Right atrium auricular region (tissue), 2 donors: ENCODE results near the gene ORAI1. TPM values are rescaled to one million over a fixed set of nuclear protein-coding genes. Genes with fewer than 3 reads are reported as not detected.

Experiments used
- DNase-seq: peaks from one replicate; pipeline ENCODE4 v3.0.0-alpha.2; 2019; ENCODE audit warnings: low spot score
- H3K27ac ChIP-seq, 2 donors: fragments of 200-600 bp; sonication (generic); 1 replicate in 1 of 2; 2 replicates in 1 of 2; pipeline ENCODE4 v1.5.1; 2016 to 2019
- H3K27me3 ChIP-seq, 2 donors: fragments of 200-600 bp; sonication (generic); one replicate each; pipeline versions ENCODE4 v1.5.1 to v1.6.0; 2017 to 2019
- H3K36me3 ChIP-seq: fragments of 200-600 bp; sonication (generic); one replicate; pipeline ENCODE4 v1.5.1; 2016
- H3K4me1 ChIP-seq, 2 donors: fragments of 200-600 bp; sonication (generic); one replicate each; pipeline versions ENCODE4 v1.5.1 to v1.6.0; 2017 to 2019
- H3K4me3 ChIP-seq, 2 donors: fragments of 200-600 bp; sonication (generic); 1 replicate in 1 of 2; 2 replicates in 1 of 2; pipeline ENCODE4 v1.5.1; 2017 to 2019; ENCODE audit warnings: mild to moderate bottlenecking in 1 of 2, moderate library complexity in 1 of 2
- H3K9me3 ChIP-seq, 2 donors: fragments of 200-600 bp; sonication (generic); one replicate each; pipeline ENCODE4 v1.5.1; 2019
- CTCF ChIP-seq, 2 donors: fragments of 200-600 bp; sonication (generic); IDR thresholded peaks; one replicate each; pipeline ENCODE4 v1.5.1; 2019; ENCODE audit warnings: antibody characterized with exemption in 2 of 2
- total RNA-seq, 2 donors: library from RNA; depleted of rRNA; stranded (reverse); fragments of >200 nt; gene quantifications; one replicate each; pipeline ENCODE4 v1.1.0, GENCODE V29; 2016

The ORAI1 gene
- total RNA-seq, 2 donors from 2014 or later = 6.8 to 8.3 TPM

GRCh38 chr12:121649819-121650353, 23.6 kb downstream of the ORAI1 start:
- no peak for DNase-seq
- Histone ChIP-seq H3K36me3 (no peaks in the 10 kb centered on the region), H3K4me1 (no peaks in the 10 kb centered on the region), H3K9me3 (no peaks in the 10 kb centered on the region), H3K27ac (no peak overlapping the region), H3K4me3 (no peak overlapping the region), H3K27me3 (no peaks in the 10 kb centered on the region)
- TF ChIP-seq CTCF (IDR thresholded peaks at IDR 0.05) = no peak

GRCh38 chr12:121651320-121651719, 25.0 kb downstream of the ORAI1 start:
- no peaks in the 10 kb centered on the region for H3K9me3 ChIP-seq
- no peak overlapping the region for H3K4me3 ChIP-seq
- DNase-seq = no peak
- no peak for TF ChIP-seq CTCF (IDR thresholded peaks at IDR 0.05)
- H3K4me1 ChIP-seq = no peaks in the 10 kb centered on the region
- H3K27me3 ChIP-seq = no peaks in the 10 kb centered on the region
- H3K27ac ChIP-seq = no peak overlapping the region
- no peaks in the 10 kb centered on the region for H3K36me3 ChIP-seq

- Histone ChIP-seq H3K27ac (no peak overlapping the region), H3K4me1 (no peaks in the 10 kb centered on the region), H3K9me3 (no peaks in the 10 kb centered on the region), H3K36me3 (no peaks in the 10 kb centered on the region), H3K27me3 (no peaks in the 10 kb centered on the region), H3K4me3 (no peak overlapping the region)
- no peak for TF ChIP-seq CTCF (IDR thresholded peaks at IDR 0.05)
- no peak for DNase-seq
Observed at GRCh38 chr12:121652767-121653497, 26.6 kb downstream of the ORAI1 start.

- TF ChIP-seq CTCF (IDR thresholded peaks at IDR 0.05) = no peak
- no peaks in the 10 kb centered on the region for H3K4me1 ChIP-seq
- H3K36me3 ChIP-seq = no peaks in the 10 kb centered on the region
- H3K27ac ChIP-seq = no peak overlapping the region
- H3K27me3 ChIP-seq = no peaks in the 10 kb centered on the region
- no peak for DNase-seq
- no peak overlapping the region for H3K4me3 ChIP-seq
- H3K9me3 ChIP-seq = no peaks in the 10 kb centered on the region
Observed at GRCh38 chr12:121653999-121654398, 27.7 kb downstream of the ORAI1 start.

- Histone ChIP-seq H3K27ac (no peak overlapping the region), H3K4me3 (no peak overlapping the region), H3K4me1 (no peaks in the 10 kb centered on the region), H3K36me3 (no peaks in the 10 kb centered on the region), H3K27me3 (no peaks in the 10 kb centered on the region), H3K9me3 (no peaks in the 10 kb centered on the region)
- TF ChIP-seq CTCF (IDR thresholded peaks at IDR 0.05) = no peak
- no peak for DNase-seq
Observed at GRCh38 chr12:121656122-121656521, 29.8 kb downstream of the ORAI1 start.
